GM12892 (cell line): ENCODE measurements around the gene SLC35A5.

ENCODE experiments used
- DNase-seq: peaks from one replicate; pipeline ENCODE4 v3.0.0; 2011; ENCODE audit not compliant: insufficient read length
- FAIRE-seq: peaks from 2 replicates; lab custom pipeline; 2011; peaks lifted over from hg19 to GRCh38; lab: Jason Lieb, UNC
- POLR2A ChIP-seq: IDR thresholded peaks from 2 replicates; pipeline ENCODE4 v1.6.1; 2011; ENCODE audit warnings: low read depth, low read length, control low read depth
- POLR2AphosphoS5 ChIP-seq: IDR thresholded peaks from 2 replicates; pipeline ENCODE4 v1.6.1; 2011; ENCODE audit warnings: low read depth, low read length, control low read depth
- TAF1 ChIP-seq: IDR thresholded peaks from 2 replicates; pipeline ENCODE4 v1.6.1; 2011; ENCODE audit warnings: low read depth, mild to moderate bottlenecking, control low read depth, low read length, borderline replicate concordance

Gene SLC35A5

DNA sequence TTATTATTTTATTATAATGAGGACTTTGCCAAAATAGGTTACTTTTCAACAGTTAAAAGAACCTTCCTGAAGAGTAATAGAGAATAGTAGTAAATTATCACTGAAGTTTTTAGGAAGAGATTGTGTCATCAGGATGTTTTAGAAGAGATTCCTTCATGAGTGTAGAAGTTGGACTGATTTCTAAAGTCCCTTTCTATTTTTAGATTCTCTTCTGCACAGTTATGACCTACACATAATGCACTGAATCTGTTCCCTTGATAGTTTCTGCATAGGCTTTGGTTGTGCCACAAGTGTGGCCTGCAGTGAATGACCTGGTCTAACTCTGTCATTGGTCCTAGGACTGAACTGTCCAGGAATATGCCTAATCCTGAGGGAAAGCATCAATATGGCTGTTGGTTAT, 23.9 kb downstream of the SLC35A5 start:
- TF ChIP-seq POLR2AphosphoS5 (no peak), TAF1 (no peak), POLR2A (no peak)
- no peak for FAIRE-seq
- DNase-seq: no peak

DNA sequence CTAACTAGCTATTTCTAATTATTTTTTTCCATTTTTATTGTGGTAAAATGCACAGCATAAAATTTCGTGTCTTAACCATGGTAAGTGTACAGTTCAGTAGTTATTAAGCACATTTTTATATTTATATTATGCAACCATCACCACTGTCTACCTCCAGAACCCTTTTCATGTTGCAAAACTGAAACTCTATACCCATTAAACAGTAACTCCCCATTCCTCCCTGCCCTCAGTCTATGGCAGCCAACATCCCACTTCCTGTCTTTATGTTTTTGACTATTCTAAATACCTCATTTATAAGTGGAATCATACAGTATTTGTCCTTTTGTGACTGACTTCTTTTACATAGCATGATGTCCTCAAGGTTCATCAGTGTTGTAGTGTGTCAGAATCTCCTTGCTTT, 25.5 kb downstream of the SLC35A5 start:
- FAIRE-seq (no peak), DNase-seq (no peak)
- TF ChIP-seq POLR2AphosphoS5: no peak
- TF ChIP-seq TAF1: no peak
- no peak for TF ChIP-seq POLR2A

DNA sequence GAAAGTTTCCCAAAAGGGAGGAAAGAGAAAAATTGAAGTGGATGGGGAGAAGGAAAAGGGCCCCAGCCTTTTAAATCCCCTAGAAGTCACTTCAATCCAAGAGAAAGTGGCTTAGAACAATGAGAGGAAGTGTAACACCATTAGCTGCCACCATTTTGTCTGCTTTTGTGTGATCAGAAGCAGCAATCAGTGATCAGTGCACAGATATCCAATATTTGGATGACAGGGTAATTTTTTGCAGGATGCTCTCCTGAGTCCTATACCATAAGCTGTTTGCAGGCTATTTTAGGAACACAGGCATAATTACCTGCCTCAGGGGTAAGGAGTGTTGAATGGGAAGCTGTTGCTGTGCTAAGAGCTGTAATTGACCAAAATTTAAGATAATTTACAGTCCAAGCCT, 31.4 kb downstream of the SLC35A5 start:
- no peak for FAIRE-seq
- DNase-seq: no peak
- TF ChIP-seq POLR2A: no peak
- TF ChIP-seq POLR2AphosphoS5: no peak
- no peak for TF ChIP-seq TAF1

DNA sequence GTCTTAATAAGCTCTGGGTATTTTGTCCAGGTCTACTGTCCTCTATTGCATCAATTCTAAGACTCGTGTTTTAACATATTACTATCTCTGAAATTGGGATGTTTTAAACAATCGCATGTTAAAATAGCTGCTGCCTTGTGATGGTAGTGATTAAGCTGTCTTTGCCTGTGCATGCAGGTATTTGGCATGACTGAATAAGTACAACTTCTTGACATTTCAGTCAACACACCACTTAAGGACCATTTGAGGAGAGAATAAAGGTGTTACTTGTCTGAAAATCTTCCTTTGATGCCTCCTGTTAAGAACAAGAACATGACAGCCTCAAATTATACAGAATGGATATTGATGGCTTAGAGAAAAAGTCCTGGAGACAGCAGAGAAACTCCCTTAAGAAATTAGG, 33.0 kb downstream of the SLC35A5 start:
- DNase-seq (no peak), FAIRE-seq (peak; percentile 42)
- TF ChIP-seq TAF1: no peak
- no peak for TF ChIP-seq POLR2AphosphoS5
- TF ChIP-seq POLR2A: no peak

DNA sequence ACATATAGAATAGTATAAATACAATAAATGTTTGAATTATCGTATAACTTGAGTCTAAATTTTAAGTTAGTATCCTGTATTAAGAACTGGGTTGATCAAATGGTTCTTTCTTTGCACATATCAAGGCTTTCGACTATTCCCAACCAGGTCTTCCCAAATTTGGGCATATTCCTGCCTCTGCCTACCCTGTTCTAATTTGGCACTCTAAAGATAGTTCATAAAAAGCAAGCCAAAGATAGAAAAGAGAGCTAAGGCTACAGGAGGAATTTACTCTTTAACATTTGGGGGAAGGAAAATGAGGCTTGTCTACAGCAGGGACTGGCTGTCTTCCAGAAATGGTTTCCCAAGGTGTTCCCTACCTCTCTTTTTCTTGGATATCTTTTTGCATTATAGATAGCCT, 36.1 kb downstream of the SLC35A5 start:
- no peak for TF ChIP-seq POLR2A
- TF ChIP-seq TAF1: no peak
- no peak for TF ChIP-seq POLR2AphosphoS5
- FAIRE-seq: no peak
- DNase-seq: no peak

DNA sequence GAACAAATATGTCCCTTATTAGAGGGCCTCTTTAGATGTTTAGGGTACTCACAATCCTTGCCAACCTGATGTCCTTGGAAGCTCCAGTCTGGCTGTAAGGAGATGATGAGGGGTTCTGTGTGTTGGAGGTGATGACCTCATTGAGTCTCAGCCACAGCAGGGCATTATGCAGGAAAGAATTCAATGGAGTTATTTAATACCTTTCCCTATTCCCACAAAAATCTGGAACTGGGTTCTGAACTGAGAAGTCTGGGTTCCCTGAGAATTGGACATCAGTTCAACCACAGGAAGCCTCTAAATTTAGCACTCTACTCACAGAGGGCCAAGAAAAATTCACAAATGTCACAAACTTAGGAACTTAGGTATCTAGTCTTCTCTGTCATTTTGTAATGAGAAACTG, 36.9 kb downstream of the SLC35A5 start:
- DNase-seq (no peak), FAIRE-seq (no peak)
- TF ChIP-seq POLR2A: no peak
- no peak for TF ChIP-seq POLR2AphosphoS5
- TF ChIP-seq TAF1: no peak

DNA sequence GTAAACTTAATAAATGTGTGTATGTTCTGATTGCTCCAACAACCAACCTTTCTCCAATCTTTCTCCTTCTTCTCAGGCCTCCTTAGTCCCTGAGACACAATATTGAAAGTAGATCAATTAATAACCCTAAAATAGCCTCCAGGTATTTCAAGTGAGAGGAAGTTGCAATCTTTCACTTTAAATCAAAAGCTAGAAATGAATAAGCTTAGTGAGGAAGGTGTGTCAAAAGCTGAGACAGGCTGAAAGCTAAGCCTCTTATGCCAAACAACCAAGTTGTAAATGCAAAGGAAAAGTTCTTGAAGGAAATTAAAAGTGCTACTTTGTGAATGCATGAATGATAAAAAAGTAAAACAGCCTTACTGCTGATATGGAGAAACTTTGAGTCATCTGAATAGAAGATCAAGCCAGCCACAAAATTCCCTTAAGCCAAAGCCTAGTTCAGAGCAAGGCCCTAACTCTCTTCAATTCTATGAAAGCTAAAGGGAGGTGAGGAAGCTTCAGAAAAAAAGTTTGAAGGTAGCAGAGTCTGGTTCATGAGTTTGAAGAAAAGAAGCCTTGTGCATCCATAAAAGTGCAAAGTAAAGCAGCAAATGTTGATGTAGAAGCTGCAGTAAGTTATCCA, 40.5 kb downstream of the SLC35A5 start:
- no peak for DNase-seq
- peak; percentile 71 for FAIRE-seq
- TF ChIP-seq TAF1 (no peak), POLR2A (no peak), POLR2AphosphoS5 (no peak)

DNA sequence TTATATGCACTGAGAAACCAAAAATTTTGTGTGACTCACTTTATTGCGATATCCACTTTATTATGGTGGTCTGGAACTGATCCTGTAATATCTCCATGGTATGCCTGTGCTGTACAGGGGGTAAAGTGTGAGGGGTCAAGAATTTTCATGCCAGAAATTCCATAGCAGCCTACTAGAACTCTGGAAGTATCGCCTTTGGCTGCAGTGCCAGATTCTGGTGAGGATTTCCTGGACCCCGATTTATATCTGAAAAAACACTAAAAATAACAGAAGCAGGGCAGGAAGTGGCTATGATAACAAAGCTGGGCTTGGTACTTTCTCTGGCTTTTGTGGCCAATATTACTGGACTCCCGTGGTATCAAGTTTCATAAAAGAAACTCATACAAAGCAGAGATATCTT, 42.7 kb downstream of the SLC35A5 start:
- no peak for FAIRE-seq
- DNase-seq: no peak
- no peak for TF ChIP-seq TAF1
- TF ChIP-seq POLR2AphosphoS5: no peak
- no peak for TF ChIP-seq POLR2A

DNA sequence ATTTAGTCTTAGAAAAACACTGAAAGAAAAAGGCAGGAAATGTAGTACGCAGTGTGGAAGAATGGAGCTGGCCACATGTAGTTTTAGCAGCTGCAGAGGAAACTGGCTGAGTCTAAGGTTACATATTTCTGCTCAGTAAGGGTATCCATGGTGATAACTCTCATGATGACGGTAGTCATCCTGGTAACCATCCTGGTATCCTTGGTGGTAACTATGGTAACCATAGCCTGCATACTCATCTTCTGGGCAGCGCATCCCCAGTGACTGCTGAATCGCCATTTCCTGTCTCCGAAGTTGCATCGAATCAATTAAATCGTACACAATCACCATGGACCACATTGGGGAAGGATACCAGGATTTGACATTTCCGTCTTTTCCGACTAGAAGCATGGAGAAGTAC, 43.4 kb downstream of the SLC35A5 start:
- DNase-seq: no peak
- TF ChIP-seq POLR2AphosphoS5: no peak
- no peak for TF ChIP-seq POLR2A
- TF ChIP-seq TAF1: no peak
- FAIRE-seq: peak; percentile 9

DNA sequence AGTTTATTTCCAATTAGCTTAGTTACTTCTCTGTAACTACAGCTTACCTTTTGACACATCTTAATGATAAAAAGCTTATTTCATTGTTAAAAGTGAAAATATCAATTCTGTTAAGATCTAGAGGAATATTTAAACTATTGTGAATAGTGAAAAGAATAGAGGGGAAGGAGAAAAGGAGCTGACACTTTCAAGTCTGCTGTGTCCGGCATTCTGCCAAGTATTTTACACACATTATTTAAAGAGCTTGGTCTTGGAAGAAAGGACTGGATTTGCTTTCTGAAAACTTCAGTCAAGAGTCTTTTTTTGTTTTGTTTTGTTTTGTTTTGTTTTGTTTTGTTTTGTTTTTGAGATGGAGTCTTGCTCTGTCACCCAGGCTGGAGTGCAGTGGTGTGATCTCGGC, 44.3 kb downstream of the SLC35A5 start:
- TF ChIP-seq POLR2A (no peak), TAF1 (no peak), POLR2AphosphoS5 (no peak)
- no peak for FAIRE-seq

DNA sequence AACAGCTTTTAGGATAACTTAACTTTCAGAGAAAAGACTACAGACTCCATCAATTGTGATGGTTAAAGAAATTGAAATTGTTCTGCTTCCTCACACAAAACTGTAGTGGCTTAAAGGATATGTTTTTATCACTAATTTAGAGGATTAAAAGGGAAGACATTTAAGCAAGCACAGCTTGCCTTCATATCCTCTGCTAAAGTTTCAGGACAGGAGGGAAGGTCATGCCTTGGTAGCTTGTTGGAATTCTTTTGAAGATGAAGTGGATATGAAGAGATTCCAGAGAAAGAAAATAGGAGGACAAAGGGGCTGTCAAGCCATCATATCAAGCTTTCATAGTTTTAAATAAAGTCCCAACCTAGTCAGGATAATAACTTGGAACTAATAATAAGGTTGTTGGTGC, 46.0 kb downstream of the SLC35A5 start:
- FAIRE-seq (no peak), DNase-seq (no peak)
- TF ChIP-seq POLR2A (no peak), POLR2AphosphoS5 (no peak), TAF1 (no peak)

More for the DNA sequence above, 44.3 kb downstream of the SLC35A5 start:
- DNase-seq: no peak

DNA sequence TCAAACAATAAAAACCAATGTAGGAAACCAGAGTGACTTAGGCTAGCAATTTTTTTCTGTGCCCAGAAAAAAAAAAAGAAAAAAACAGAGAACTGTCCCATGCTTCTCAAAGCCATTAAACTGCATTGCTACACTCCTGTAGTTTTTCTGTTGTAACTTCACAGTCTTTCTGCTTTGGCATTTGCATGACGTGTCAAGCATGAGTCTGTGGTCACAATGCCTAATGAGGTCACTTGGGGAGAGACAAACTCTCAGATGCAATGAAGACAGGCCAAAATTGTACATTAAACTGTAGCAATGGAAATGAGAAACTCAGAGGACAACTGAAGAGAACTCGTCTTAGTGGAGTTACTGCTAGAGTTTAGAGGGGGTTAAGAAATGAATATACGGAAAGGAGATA, 48.3 kb downstream of the SLC35A5 start:
- no peak for DNase-seq
- TF ChIP-seq TAF1: no peak
- no peak for FAIRE-seq

DNA sequence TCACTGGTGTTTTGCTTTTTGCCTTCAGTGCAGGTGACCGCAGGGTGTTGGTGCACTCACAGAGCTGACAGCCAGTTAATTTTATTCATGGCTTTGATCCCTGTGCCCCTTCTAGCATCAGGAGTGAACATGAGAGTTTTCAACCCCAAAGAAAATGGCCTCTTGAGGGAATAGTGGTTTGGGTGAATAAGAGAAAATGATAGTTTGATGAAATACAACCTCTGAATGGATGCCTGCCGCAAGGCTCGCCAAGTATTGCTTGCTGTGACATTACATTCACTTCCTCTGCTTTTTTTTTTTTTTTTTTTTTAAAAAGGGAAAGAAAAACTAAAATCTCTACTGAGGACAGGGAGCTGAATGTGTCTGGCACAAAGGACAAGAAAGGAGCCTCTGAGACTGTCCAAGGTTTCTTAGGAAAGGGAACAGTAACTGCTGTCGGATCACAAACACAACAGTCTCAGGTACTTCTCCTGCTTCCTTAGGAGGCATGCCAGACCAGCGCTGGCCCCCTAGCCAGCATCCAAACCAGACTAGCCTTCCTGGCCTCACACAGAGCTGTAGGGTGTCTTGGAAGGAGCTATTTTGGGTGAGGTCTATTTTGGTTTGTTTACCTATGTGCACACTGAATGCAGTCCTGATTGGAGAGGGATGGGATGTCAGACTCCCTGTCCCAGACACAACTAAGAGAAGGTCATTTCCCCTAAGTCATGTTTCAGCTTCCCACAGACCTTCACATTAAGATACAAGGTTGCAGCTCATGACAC, 50.1 kb downstream of the SLC35A5 start:
- TF ChIP-seq TAF1: no peak
- no peak for TF ChIP-seq POLR2A
- no peak for TF ChIP-seq POLR2AphosphoS5
- no peak for DNase-seq
- FAIRE-seq: no peak

DNA sequence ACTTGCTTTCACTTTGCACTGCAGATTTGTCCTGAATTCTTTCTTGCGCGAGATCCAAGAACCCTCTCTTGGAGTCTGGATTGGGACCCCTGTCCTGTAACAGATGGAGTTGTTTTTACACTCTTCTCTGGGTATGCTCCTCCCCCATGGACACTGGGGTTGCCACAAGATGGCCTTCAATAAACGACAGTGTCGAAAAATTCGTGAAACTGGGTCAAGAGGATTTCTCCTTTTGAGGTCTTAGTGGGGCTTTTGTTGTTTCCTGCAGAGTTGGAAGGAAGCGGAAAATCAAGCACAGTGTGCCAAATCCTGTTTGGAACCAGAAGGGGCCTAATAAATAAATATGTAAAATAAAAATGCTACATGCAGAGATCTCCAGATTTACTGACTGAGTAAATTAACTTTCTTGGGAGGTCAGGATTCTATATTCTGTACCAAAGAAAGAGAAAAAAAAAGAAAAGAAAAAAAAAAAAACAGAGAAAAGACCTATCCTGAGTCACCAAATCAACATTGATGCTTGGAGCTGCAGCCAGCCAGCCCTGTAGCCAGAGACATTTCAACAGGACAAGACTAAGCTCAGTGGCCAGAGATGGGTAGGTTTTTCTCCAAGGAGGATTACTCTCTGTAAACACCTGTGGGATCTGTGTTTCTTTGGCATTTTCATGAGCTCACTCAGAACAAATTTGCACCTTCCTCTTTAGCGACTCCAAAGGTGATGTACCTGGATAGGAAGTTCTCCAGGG, 54.3 kb downstream of the SLC35A5 start:
- no peak for DNase-seq

More for the DNA sequence above, 54.3 kb downstream of the SLC35A5 start:
- TF ChIP-seq POLR2AphosphoS5: no peak
- TF ChIP-seq TAF1: no peak
- no peak for TF ChIP-seq POLR2A
- FAIRE-seq: no peak
